Measurements from ENCODE around the gene CABP7. TPM values are rescaled to one million over a fixed set of nuclear protein-coding genes. Genes with fewer than 3 reads are reported as not detected.

CABP7 gene
- total RNA-seq, 2 experiments from 2014 or later = 0.07 TPM; not detected in 1

DNA sequence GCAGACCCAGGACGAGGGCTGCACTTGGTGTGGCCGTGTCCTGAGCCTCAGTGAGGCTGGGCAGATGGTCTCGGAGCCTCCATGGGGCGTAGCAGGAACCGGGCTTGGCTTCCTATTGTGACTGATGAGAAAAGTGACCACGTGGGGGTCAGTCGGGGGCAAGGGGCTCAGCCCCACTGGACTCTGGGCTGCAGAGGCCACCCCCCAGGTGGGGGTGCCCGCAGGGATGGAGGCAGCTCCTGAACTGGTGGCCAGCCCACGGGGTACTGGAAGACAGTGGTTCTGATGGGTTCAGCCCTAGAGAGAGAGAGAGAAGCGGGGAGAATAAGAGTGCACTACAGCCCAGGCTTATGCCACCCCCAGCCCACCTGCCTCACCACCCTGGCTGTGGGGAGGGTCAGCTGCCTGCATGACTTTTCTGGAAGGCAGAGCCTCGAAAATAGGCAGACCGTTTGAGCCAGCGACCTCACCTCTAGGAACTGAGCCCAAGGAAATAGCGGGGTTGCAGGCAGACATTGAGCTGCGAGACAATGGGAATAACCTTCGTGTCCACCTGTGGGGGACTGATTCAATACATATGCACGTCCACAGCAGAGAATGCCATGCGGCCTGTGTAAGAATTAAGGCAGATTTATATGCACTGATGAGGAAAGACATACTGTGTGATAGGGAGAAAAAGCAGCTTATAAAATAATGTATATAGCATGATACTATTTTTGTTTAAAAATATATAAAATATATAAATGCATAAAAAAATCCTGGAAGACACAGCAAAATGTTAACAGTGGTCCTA is 11.5 kb downstream of the CABP7 start:
- Mint-ChIP-seq H3K27me3 (ENCODE audit: low read depth) (no peaks in the 10 kb centered on the region), H3K4me1 (ENCODE audit: low read depth) (no peaks in the 10 kb centered on the region), H3K4me3 (no peak overlapping the region), H3K9me3 (no peaks in the 10 kb centered on the region), H3K36me3 (ENCODE audit: low read depth) (no peaks in the 10 kb centered on the region), H3K27ac (no peak overlapping the region)
- CTCF ChIA-PET = interaction anchor here (1.2 kb wide), 1 partner anchor 274 kb away, joined by 3 read pairs; no protein-coding TSS in a partner anchor
- no peak for DNase-seq
- intact Hi-C loops (cut with micrococcal nuclease) = no loop called here

DNA sequence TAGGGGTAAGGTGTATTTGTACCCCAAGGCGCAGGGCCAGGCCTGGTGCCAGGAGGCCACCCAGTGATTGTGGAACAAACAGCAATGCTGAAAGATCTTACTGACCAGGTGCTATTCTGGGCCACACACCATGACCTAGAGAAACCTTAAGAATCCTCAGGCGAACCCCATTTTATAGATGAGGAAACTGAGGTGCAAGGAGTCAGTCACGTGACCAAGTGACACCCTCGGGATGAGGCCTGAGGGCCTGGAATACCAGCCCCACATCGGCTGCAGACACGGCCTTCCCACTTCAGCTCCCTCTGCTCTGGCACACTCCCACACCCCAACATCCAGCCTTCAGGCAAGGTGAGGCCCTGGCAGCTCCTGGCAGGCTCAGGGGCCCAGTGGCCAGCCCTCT is 13.1 kb downstream of the CABP7 start:
- intact Hi-C loops (cut with micrococcal nuclease) = no loop called here
- H3K27me3 Mint-ChIP-seq (ENCODE audit: low read depth) = no peaks in the 10 kb centered on the region
- H3K4me1 Mint-ChIP-seq (ENCODE audit: low read depth) = no peaks in the 10 kb centered on the region
- H3K9me3 Mint-ChIP-seq = no peaks in the 10 kb centered on the region
- H3K27ac Mint-ChIP-seq = no peak overlapping the region
- DNase-seq = no peak
- CTCF ChIA-PET = no interaction called here
- no peak overlapping the region for H3K4me3 Mint-ChIP-seq
- no peaks in the 10 kb centered on the region for H3K36me3 Mint-ChIP-seq (ENCODE audit: low read depth)

DNA sequence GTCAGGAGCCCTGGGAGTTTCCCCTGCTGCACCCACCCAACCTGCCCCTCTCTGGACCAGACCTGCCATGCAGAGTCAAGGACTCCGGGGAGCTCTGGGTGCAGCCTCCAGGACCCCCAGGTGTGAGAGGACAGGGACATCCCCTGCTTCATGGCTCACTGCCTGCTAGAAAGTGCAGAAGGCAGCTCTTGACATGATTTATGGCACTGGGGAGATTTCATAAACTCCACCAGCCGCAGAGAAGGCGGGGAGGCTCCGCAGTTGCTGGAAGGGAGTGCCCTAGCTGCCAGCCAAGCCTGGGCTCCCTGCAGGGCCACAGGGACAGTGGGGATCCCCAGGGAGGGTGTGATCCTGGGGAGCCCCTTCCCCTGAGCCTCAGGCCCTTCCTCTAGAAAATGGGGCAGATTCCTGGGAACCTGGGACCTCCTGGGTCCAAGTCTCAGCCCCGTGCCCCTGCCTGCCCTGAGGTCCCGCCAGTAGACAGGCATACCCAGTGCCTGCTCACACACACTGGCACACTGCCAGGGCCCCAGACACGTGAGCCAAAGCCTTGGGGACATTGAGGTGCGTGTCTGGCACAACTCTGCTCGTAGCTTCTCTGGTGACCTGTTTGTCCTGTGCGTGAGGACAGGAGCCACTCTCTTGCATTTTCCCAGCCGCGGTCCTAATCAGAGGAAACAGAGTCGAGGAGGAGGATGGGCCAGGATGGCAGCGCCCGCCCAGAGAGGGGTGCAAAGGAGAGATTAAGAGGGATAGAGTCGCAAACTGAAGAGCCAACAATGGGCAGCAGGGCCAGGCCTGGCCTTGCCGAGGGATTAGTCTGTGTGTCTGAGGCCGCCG is 13.8 kb downstream of the CABP7 start:
- H3K27me3 Mint-ChIP-seq (ENCODE audit: low read depth) = no peaks in the 10 kb centered on the region
- CTCF ChIA-PET = no interaction called here
- H3K9me3 Mint-ChIP-seq = no peaks in the 10 kb centered on the region
- intact Hi-C loops (cut with micrococcal nuclease) = no loop called here
- H3K4me3 Mint-ChIP-seq = no peak overlapping the region
- H3K27ac Mint-ChIP-seq = no peak overlapping the region
- H3K36me3 Mint-ChIP-seq (ENCODE audit: low read depth) = no peaks in the 10 kb centered on the region
- no peak for DNase-seq
- H3K4me1 Mint-ChIP-seq (ENCODE audit: low read depth) = no peaks in the 10 kb centered on the region

DNA sequence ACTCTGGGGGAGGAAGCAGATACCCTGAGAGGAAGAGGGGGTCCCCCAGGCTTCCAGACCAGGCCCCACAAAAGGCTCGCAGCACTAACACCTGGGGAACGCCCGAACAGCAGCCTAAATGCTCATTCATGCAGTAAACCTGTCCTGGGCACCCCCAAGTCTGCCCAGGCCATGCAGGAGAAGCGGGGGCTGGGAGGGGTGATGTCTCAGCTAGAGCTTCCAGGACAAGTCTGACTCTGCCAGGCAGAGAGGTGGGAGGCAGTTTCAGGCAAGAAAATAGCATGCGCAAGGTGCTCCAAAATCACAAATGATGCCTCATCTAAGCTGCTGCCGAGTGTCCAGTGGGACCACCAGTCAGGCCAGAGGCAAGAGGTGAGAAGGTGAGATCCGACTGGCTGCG is 14.6 kb downstream of the CABP7 start:
- Mint-ChIP-seq H3K27me3 (ENCODE audit: low read depth) (no peaks in the 10 kb centered on the region), H3K36me3 (ENCODE audit: low read depth) (no peaks in the 10 kb centered on the region), H3K9me3 (no peaks in the 10 kb centered on the region), H3K4me1 (ENCODE audit: low read depth) (no peaks in the 10 kb centered on the region), H3K4me3 (no peak overlapping the region), H3K27ac (no peak overlapping the region)
- CTCF ChIA-PET = no interaction called here
- intact Hi-C loops (cut with micrococcal nuclease) = no loop called here
- DNase-seq = no peak

DNA sequence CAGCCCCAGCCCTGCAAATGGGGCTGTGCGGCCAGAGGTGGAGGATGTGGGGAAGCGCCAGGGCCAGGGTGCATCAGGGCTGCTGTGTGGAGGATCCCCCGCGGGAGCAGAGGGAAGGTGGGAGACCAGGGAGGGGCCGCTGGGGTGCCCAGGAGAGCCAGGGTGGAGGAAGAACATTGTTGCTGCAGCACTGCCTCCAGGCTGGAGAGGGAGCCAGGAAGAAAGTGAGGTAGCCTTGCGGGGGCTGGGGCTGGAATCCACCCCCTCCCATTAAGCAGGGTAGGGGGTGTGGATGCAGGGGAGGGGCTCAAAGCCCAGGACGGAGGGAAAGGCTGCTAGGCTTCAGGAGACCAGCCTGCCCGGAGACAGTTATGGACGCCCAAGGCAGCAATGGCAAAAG is 15.0 kb downstream of the CABP7 start:
- Mint-ChIP-seq H3K27me3 (ENCODE audit: low read depth) (no peaks in the 10 kb centered on the region), H3K36me3 (ENCODE audit: low read depth) (no peaks in the 10 kb centered on the region), H3K4me1 (ENCODE audit: low read depth) (no peaks in the 10 kb centered on the region), H3K27ac (no peak overlapping the region), H3K4me3 (no peak overlapping the region), H3K9me3 (no peaks in the 10 kb centered on the region)
- intact Hi-C loops (cut with micrococcal nuclease) = no loop called here
- no peak for DNase-seq
- CTCF ChIA-PET = no interaction called here

DNA sequence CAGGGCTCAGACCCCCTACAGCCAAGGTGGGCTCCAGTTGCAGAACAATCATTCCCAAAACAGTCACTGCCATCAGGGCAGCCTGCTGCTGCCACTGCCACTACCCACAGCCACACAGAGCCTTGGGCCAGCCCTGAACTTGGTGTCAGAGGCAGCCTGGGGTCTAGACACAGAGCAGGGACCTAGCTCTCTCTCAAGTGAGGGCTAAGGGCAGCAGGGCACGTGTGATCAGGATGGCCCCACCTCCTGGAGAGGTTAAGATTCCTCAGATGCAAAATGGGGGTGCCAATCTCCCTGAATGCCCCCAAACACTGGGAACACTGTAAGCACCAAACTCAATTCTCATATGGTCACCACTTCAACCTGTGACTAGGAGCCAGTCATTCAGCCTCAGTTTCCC is 15.6 kb downstream of the CABP7 start:
- CTCF ChIA-PET = no interaction called here
- intact Hi-C loops (cut with micrococcal nuclease) = no loop called here
- H3K27me3 Mint-ChIP-seq (ENCODE audit: low read depth) = no peaks in the 10 kb centered on the region
- H3K9me3 Mint-ChIP-seq = no peaks in the 10 kb centered on the region
- H3K36me3 Mint-ChIP-seq (ENCODE audit: low read depth) = no peaks in the 10 kb centered on the region
- H3K27ac Mint-ChIP-seq = no peak overlapping the region
- H3K4me1 Mint-ChIP-seq (ENCODE audit: low read depth) = no peaks in the 10 kb centered on the region
- no peak for DNase-seq
- no peak overlapping the region for H3K4me3 Mint-ChIP-seq

DNA sequence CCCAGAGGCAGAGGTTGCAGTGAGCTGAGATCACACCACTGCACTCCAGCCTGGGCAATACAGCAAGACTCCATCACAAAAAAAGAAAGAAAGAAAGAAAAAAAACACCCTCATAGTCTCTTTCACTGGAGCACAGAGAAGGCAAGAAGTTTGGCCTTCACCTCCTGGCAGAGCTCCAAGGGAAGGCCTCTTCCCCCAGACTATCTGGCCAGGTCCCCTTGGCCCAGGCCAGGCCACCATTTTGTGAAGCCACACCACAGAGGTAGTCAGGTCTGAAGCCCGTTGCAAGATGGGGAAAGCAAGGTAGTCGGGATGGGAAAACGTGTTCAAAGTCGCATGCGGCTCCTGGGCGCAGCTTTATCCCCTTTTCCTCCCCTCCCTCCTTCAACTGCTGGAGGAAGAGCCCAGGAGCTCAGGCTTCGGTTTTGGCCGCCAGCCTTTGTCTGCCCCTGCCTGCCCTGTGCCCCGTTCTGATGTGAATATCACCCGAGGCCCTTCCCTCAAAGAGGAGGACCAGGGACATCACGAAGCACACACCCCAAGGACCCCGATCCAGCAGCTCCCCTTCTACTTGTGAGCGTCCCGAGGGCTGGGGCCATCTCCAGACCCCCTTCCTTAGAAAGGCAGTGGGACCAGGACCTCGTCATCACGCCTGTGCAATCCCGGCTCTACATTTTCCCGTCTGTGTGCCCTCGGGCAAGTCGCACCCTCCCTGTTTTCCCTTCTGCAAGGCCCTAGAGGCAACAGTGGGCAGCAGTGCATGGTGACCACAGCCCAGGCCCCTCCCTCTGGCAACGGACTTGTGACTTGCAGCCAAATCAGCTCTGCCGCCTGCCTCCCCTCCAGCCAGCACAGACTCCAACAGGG is 17.7 kb downstream of the CABP7 start:
- no peak overlapping the region for H3K27ac Mint-ChIP-seq
- intact Hi-C loops (cut with micrococcal nuclease) = no loop called here
- H3K36me3 Mint-ChIP-seq (ENCODE audit: low read depth) = no peaks in the 10 kb centered on the region
- H3K27me3 Mint-ChIP-seq (ENCODE audit: low read depth) = no peaks in the 10 kb centered on the region
- no peak overlapping the region for H3K4me3 Mint-ChIP-seq
- no peak for DNase-seq
- H3K9me3 Mint-ChIP-seq = no peaks in the 10 kb centered on the region
- CTCF ChIA-PET = interaction anchor here (1.2 to 1.6 kb wide), 2 partner anchors 14 to 268 kb away, joined by 4 read pairs; no protein-coding TSS in a partner anchor
- no peaks in the 10 kb centered on the region for H3K4me1 Mint-ChIP-seq (ENCODE audit: low read depth)

DNA sequence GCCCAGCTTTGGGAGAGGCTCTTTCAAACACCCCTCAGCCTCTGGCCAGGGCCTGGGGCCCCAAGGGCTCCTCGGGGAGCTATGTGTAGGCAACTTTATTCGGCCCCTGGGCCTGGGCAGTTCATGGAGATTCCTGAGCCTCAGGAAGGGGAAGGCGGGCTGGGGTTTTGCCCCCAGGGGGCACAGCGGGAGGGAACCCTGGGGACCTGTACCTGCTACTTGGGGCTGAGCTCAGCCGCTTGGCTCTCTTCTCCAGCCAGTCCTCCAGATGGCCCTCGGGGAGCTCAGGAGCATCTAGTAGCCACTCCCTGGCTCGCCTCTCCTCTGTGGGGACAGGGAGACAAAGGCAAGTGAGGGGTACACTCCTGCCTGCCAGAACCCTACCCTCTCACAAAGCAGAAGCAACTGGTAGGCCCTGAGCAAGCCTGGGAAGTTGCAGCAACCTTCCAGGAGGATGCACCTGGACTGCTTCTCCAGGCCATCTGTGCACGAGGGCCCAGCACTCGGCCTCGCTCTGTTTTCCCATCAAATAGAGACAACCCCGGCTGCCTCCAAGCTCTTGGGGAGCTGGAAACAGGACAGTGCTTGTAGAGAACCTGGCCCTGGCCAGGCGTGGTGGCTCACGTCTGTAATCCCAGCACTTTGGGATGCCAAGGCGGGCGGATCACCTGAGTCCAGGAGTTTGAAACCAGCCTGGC is 18.5 kb downstream of the CABP7 start:
- no peak overlapping the region for H3K4me3 Mint-ChIP-seq
- H3K36me3 Mint-ChIP-seq (ENCODE audit: low read depth) = no peaks in the 10 kb centered on the region
- no peak overlapping the region for H3K27ac Mint-ChIP-seq
- no peaks in the 10 kb centered on the region for H3K9me3 Mint-ChIP-seq
- intact Hi-C loops (cut with micrococcal nuclease) = no loop called here
- CTCF ChIA-PET = interaction anchor here (0.9 to 1.6 kb wide), 3 partner anchors 13 to 267 kb away, joined by 4 read pairs; no protein-coding TSS in a partner anchor
- no peak for DNase-seq
- H3K4me1 Mint-ChIP-seq (ENCODE audit: low read depth) = no peaks in the 10 kb centered on the region
- no peaks in the 10 kb centered on the region for H3K27me3 Mint-ChIP-seq (ENCODE audit: low read depth)

DNA sequence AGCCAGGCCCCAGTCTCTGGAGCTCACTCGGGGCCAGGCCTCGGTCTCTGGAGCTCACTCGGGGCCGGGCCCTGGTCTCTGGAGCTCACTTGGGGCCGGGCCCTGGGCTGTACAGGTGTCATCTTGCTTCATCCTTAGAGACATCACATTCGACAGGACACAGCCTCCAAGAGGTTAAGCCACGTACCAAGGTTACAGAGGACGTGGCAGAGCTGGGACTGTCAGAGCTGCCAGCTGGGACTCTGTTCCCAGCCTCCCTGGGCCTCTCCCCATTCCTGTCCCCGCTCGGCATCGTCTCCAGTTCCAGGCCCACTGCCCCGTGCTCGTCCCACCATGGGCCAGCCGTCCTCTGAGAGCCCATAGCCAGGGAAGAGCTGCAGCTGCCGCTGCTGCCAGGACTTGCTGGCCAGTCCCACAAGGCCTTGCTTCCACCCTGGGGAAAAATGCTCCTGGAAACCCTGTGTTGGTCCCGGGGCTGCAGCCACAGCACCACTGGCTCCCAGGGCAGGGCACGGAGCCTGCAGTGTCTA is 19.6 kb downstream of the CABP7 start:
- Mint-ChIP-seq H3K36me3 (ENCODE audit: low read depth) (no peaks in the 10 kb centered on the region), H3K9me3 (no peaks in the 10 kb centered on the region), H3K27me3 (ENCODE audit: low read depth) (no peaks in the 10 kb centered on the region), H3K27ac (no peak overlapping the region), H3K4me1 (ENCODE audit: low read depth) (no peaks in the 10 kb centered on the region), H3K4me3 (no peak overlapping the region)
- CTCF ChIA-PET = interaction anchor here (0.6 to 1.6 kb wide), 3 partner anchors 150 to 344 kb away, joined by 4 to 6 read pairs (median 4); no protein-coding TSS in a partner anchor
- intact Hi-C loops (cut with micrococcal nuclease) = no loop called here
- DNase-seq = no peak

DNA sequence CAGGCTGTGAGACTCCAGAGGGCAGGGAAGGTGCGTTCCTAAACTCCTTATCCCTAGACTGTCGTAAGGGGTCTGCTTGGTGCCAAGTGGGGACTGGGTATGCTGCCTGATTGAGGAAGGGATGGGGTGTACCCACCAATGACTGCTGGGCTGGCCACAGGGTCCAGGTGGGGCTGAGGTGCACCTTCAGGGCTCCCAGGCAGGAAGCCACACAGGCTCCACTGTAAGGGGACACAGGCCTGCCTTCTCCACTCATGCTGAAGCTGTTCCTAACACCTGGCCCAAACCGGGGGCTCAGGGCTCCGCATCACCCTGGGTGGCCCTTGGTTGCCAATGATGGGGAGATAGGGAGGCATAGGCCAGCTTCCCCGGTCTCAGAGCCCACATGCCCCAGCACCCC is 20.4 kb downstream of the CABP7 start:
- intact Hi-C loops (cut with micrococcal nuclease) = no loop called here
- CTCF ChIA-PET = no interaction called here
- Mint-ChIP-seq H3K4me1 (ENCODE audit: low read depth) (no peaks in the 10 kb centered on the region), H3K4me3 (no peak overlapping the region), H3K36me3 (ENCODE audit: low read depth) (no peaks in the 10 kb centered on the region), H3K9me3 (no peaks in the 10 kb centered on the region), H3K27ac (no peak overlapping the region), H3K27me3 (ENCODE audit: low read depth) (no peaks in the 10 kb centered on the region)
- DNase-seq = no peak

DNA sequence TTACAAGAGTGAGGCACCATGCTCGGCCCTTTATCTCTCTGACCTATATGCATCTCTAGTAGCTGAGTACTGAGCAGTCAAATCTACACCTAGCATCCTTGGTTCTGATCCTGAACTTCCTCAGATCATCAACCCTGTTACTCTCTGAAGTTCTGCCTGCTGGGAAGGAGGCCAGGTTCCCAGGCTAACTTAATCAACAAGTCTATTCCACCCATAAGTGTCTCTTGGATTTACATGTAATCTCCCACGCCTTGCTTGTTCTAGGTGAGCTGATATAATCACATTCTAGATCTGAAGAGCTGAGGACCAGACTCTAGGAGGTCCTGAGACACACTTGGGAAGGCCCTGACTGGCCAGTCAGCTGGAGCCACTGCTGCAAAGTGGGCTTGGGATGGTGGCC is 22.1 kb downstream of the CABP7 start:
- intact Hi-C loops (cut with micrococcal nuclease) = no loop called here
- Mint-ChIP-seq H3K4me3 (no peak overlapping the region), H3K9me3 (no peaks in the 10 kb centered on the region), H3K27ac (no peak overlapping the region), H3K36me3 (ENCODE audit: low read depth) (peaks cover 4% of the 10 kb centered on the region), H3K27me3 (ENCODE audit: low read depth) (no peaks in the 10 kb centered on the region), H3K4me1 (ENCODE audit: low read depth) (no peaks in the 10 kb centered on the region)
- DNase-seq = no peak
- CTCF ChIA-PET = no interaction called here

Measured in activated naive CD4-positive, alpha-beta T cell treated with anti-CD3 and anti-CD28 coated beads for 36 hours (primary cell).